GM12874 (cell line): ENCODE measurements around the gene SSR2.

ENCODE experiments used
- CTCF ChIP-seq: IDR thresholded peaks from 2 replicates; pipeline ENCODE4 v1.5.1; 2011; ENCODE audit warnings: low read depth, mild to moderate bottlenecking, control low read depth, low read length, moderate library complexity; ENCODE audit not compliant: insufficient read depth

The SSR2 gene

GRCh38 chr1:156020293-156021092 lies at the start of gene SSR2:
SSR2 (minus strand) TSS chr1:156020951; CDS start chr1:156020167, 784 bp downstream.
- no peak for TF ChIP-seq CTCF

- TF ChIP-seq CTCF, result no peak
Observed at GRCh38 chr1:156070548-156070947, 49.8 kb upstream of the SSR2 start.

GRCh38 chr1:156069490-156070455 lies 49.0 kb upstream of the SSR2 start:
- no peak for TF ChIP-seq CTCF

GRCh38 chr1:156067262-156067661 lies 46.5 kb upstream of the SSR2 start:
- TF ChIP-seq CTCF, result no peak

GRCh38 chr1:156065871-156066270 lies 45.1 kb upstream of the SSR2 start:
- no peak for TF ChIP-seq CTCF

GRCh38 chr1:156065212-156065611 lies 44.5 kb upstream of the SSR2 start:
- TF ChIP-seq CTCF, result no peak

- TF ChIP-seq CTCF, result no peak
Observed at GRCh38 chr1:156064615-156065014, 43.9 kb upstream of the SSR2 start.
